Endothelial cell of umbilical vein (primary cell): ENCODE data around the gene APP. TPM values are rescaled to one million over a fixed set of nuclear protein-coding genes. Genes with fewer than 3 reads are reported as not detected.

ENCODE experiments used
- BruUV-seq: library from RNA; stranded (reverse); fragments of 400-500 nt; replicated peaks from 2 replicates; lab custom pipeline; 2021; lab: Mats Ljungman, UMichigan
- CTCF ChIA-PET: fragments of 300-600, 350-600 bp; sonication (Branson Sonifier 250); formaldehyde crosslinking; loops from one replicate; lab custom pipeline; 2021; ENCODE audit warnings: antibody characterized with exemption, inconsistent platforms; lab: Charles Lee
- POLR2A ChIA-PET: fragments of 300-600, 350-600 bp; sonication (Branson Sonifier 250); formaldehyde crosslinking; loops from one replicate; lab custom pipeline; 2021; ENCODE audit warnings: antibody characterized with exemption, inconsistent platforms; lab: Charles Lee
- DNase-seq: peaks from one replicate; pipeline ENCODE4 v3.0.0-alpha.2; 2011; ENCODE audit warnings: low read depth, low spot score
- FAIRE-seq: peaks from 2 replicates; lab custom pipeline; 2011; peaks lifted over from hg19 to GRCh38; lab: Jason Lieb, UNC
- H2AFZ ChIP-seq: 2 replicates; pipeline ENCODE4 v1.6.0; 2012; ENCODE audit warnings: low read depth, low read length, control low read depth, inconsistent platforms
- H3K27ac ChIP-seq: 2 replicates; pipeline ENCODE4 v1.5.1; 2011; ENCODE audit warnings: low read depth, mild to moderate bottlenecking, control low read depth, low read length, moderate library complexity; ENCODE audit not compliant: insufficient read depth
- H3K27me3 ChIP-seq, 2 experiments: 2 replicates each; pipeline versions ENCODE4 v1.6.0 to v1.6.1; 2011; ENCODE audit warnings: low read length in 2 of 2, mixed read lengths in 1 of 2; ENCODE audit not compliant: control insufficient read depth in 2 of 2, insufficient read depth in 2 of 2
- H3K36me3 ChIP-seq, 2 experiments: 2 replicates in 1 of 2; 3 replicates in 1 of 2; pipeline ENCODE4 v1.5.1; 2011; ENCODE audit warnings: low read length in 2 of 2, mild to moderate bottlenecking in 1 of 2, moderate library complexity in 1 of 2; ENCODE audit not compliant: control insufficient read depth in 2 of 2, insufficient read depth in 2 of 2; ENCODE audit errors: extremely low read depth in 1 of 2
- H3K4me1 ChIP-seq: 3 replicates; pipeline ENCODE4 v1.5.1; 2011; ENCODE audit warnings: mild to moderate bottlenecking, low read length; ENCODE audit not compliant: control insufficient read depth, insufficient read depth; ENCODE audit errors: extremely low read depth
- H3K4me2 ChIP-seq: 2 replicates; pipeline ENCODE4 v1.6.1; 2011; ENCODE audit warnings: low read length, control low read depth, mixed read lengths; ENCODE audit not compliant: insufficient read depth
- H3K4me3 ChIP-seq, 3 experiments: fragments of 200-600 bp in 1 of 3; sonication (generic), shearing (Covaris generic) in 1 of 3; replicated peaks in 1 of 3; 2 replicates each; pipeline ENCODE4 v1.5.1; 2011 to 2016; ENCODE audit warnings: control low read depth in 3 of 3, low read length in 3 of 3, mild to moderate bottlenecking in 2 of 3, inconsistent platforms in 1 of 3, low read depth in 1 of 3, moderate library complexity in 1 of 3; ENCODE audit not compliant: insufficient read depth in 1 of 3
- H3K79me2 ChIP-seq: 2 replicates; pipeline ENCODE4 v1.6.0; 2012; ENCODE audit warnings: low read length, inconsistent platforms; ENCODE audit not compliant: control insufficient read depth, insufficient read depth
- H3K9ac ChIP-seq: replicated peaks from 2 replicates; pipeline ENCODE3; 2011; ENCODE audit warnings: low read length, control low read depth; ENCODE audit not compliant: insufficient read depth; ENCODE audit errors: extremely low read depth
- H3K9me1 ChIP-seq: replicated peaks from 3 replicates; pipeline ENCODE4 v1.6.0; 2011; ENCODE audit warnings: mild to moderate bottlenecking, low read length; ENCODE audit not compliant: control insufficient read depth, insufficient read depth; ENCODE audit errors: extremely low read depth
- H3K9me3 ChIP-seq: replicated peaks from 2 replicates; pipeline ENCODE4 v1.5.1; 2012; ENCODE audit warnings: low read length, inconsistent platforms; ENCODE audit not compliant: control insufficient read depth, insufficient read depth
- H4K20me1 ChIP-seq: replicated peaks from 2 replicates; pipeline ENCODE3; 2011; ENCODE audit warnings: mild to moderate bottlenecking, low read length; ENCODE audit not compliant: control insufficient read depth, insufficient read depth; ENCODE audit errors: extremely low read depth
- CTCF ChIP-seq, 2 donors: IDR thresholded peaks; 1 replicate in 1 of 2; 2 replicates in 1 of 2; pipeline ENCODE4 v1.5.1; 2011; ENCODE audit warnings: low read length in 2 of 2, mild to moderate bottlenecking in 2 of 2, moderate library complexity in 2 of 2, control low read depth in 1 of 2, inconsistent platforms in 1 of 2, low read depth in 1 of 2; ENCODE audit not compliant: insufficient read depth in 1 of 2; ENCODE audit errors: extremely low read depth in 1 of 2
- EZH2 ChIP-seq: IDR thresholded peaks from 2 replicates; pipeline ENCODE4 v1.6.1; 2012; ENCODE audit warnings: borderline replicate concordance, low read depth, mild to moderate bottlenecking, moderate library complexity, low read length, inconsistent platforms; ENCODE audit not compliant: severe bottlenecking
- FOS ChIP-seq: IDR thresholded peaks from 2 replicates; pipeline ENCODE4 v1.6.1; 2011; ENCODE audit warnings: mild to moderate bottlenecking, low read length, moderate library complexity, borderline replicate concordance; ENCODE audit not compliant: insufficient read depth
- GATA2 ChIP-seq: IDR thresholded peaks from 2 replicates; pipeline ENCODE4 v1.7.0; 2011; ENCODE audit warnings: low read depth, mild to moderate bottlenecking, moderate library complexity, mixed read lengths, low read length; ENCODE audit not compliant: insufficient read length, insufficient read depth
- JUN ChIP-seq: IDR thresholded peaks from 2 replicates; pipeline ENCODE4 v1.6.1; 2011; ENCODE audit warnings: borderline replicate concordance, low read depth; ENCODE audit not compliant: insufficient read length, insufficient read depth
- MAX ChIP-seq: IDR thresholded peaks from 2 replicates; pipeline ENCODE4 v1.6.1; 2011; ENCODE audit not compliant: insufficient read depth, insufficient read length
- MYC ChIP-seq: IDR thresholded peaks from one replicate; pipeline ENCODE4 v1.6.1; 2011; ENCODE audit warnings: mild to moderate bottlenecking, low read depth, low read length
- POLR2A ChIP-seq: IDR thresholded peaks from 2 replicates; pipeline ENCODE4 v1.6.1; 2012; ENCODE audit warnings: low read depth, mild to moderate bottlenecking, control low read depth, low read length
- POLR2AphosphoS5 ChIP-seq: IDR thresholded peaks from 2 replicates; pipeline ENCODE4 v1.6.1; 2012; ENCODE audit warnings: low read depth, mild to moderate bottlenecking, control low read depth, low read length, moderate library complexity; ENCODE audit not compliant: insufficient read depth
- dilution Hi-C: fragments of 300-500 bp; cut with MboI; formaldehyde crosslinking; loops from one replicate; pipeline ENCODE4 v1.15.0; 2019; ENCODE audit warnings: low sequenced_read_pairs; ENCODE audit not compliant: extremely low pct_ligation_motif_present
- intact Hi-C: fragments of 100-400 bp; cut with micrococcal nuclease; formaldehyde crosslinking; loops from one replicate; pipeline ENCODE4 v1.10.0; 2022
- polyA plus RNA-seq, 4 experiments: library from polyadenylated mRNA; depleted of rRNA in 3 of 4; stranded (reverse) in 3 of 4; unstranded in 1 of 4; fragments of >200 nt; gene quantifications; 2 replicates each; pipeline versions ENCODE4 v1.2.1 to v1.2.3, GENCODE V29; 2011 to 2012; ENCODE audit warnings: missing spikeins in 1 of 4
- total RNA-seq: library from RNA; stranded (reverse); gene quantifications from 2 replicates; pipeline ENCODE4 v1.2.3, GENCODE V29; 2021

Gene APP
- total and polyA plus RNA-seq, 2 donors (not counting 3 experiments of a cell fraction or from before 2014, with no cell fraction given) = 914 to 928 TPM

- dilution Hi-C loops = no loop called here
- peaks cover 13% of the 10 kb centered on the region for H4K20me1 ChIP-seq
- no TSS peak for BruUV-seq
These were observed 112.9 kb downstream of the APP start for GRCh38 chr21:26057477-26058170.

More at GRCh38 chr21:26057477-26058170, 112.9 kb downstream of the APP start:
- ChIA-PET CTCF (no interaction called here), POLR2A (no interaction called here)
- H3K9ac ChIP-seq = no peak overlapping the region
- peaks cover 90% of the 10 kb centered on the region for H3K79me2 ChIP-seq
- DNase-seq = no peak
- TF ChIP-seq MYC = no peak
- no peak for TF ChIP-seq FOS
- TF ChIP-seq EZH2 = no peak
- TF ChIP-seq MAX = no peak
- no peak for TF ChIP-seq POLR2A
- TF ChIP-seq POLR2AphosphoS5 = no peak
- no peak for TF ChIP-seq CTCF (IDR thresholded peaks at IDR 0.05; ENCODE audit: extremely low read depth in 1 of 2, insufficient read depth in 1 of 2, low read depth in 1 of 2, low read length in 2 of 2)
- TF ChIP-seq GATA2 = no peak
- TF ChIP-seq JUN = no peak
- no peaks in the 10 kb centered on the region for H3K9me1 ChIP-seq
- H2AFZ ChIP-seq = no peak overlapping the region
- no peak overlapping the region for H3K4me2 ChIP-seq
- no peak overlapping the region for H3K4me3 ChIP-seq
- intact Hi-C loops = no loop called here
- peaks cover 2% of the 10 kb centered on the region for H3K4me1 ChIP-seq
- no peaks in the 10 kb centered on the region for H3K9me3 ChIP-seq
- no peaks in the 10 kb centered on the region for H3K27me3 ChIP-seq
- H3K36me3 ChIP-seq = peaks cover 0 to 8% of the 10 kb centered on the region in 2 experiments
- FAIRE-seq = no peak
- H3K27ac ChIP-seq = no peak overlapping the region
